Colonic mucosa (tissue), 4 donors: ENCODE measurements around the gene INO80C. TPM values are rescaled to one million over a fixed set of nuclear protein-coding genes. Genes with fewer than 3 reads are reported as not detected.

Experiments used
- DNase-seq: peaks from one replicate; pipeline ENCODE4 v3.0.0-alpha.2; 2020
- H3K27ac ChIP-seq: fragments of 200-600 bp; one replicate; pipeline ENCODE4 v1.8.0; 2021
- H3K27me3 ChIP-seq: fragments of 200-600 bp; one replicate; pipeline ENCODE4 v1.8.0; 2021
- H3K36me3 ChIP-seq: fragments of 200-600 bp; one replicate; pipeline ENCODE4 v1.8.0; 2021
- H3K4me1 ChIP-seq: fragments of 200-600 bp; one replicate; pipeline ENCODE4 v1.8.0; 2021; ENCODE audit warnings: mild to moderate bottlenecking
- H3K4me3 ChIP-seq: fragments of 200-600 bp; one replicate; pipeline ENCODE4 v1.8.0; 2021
- H3K9ac ChIP-seq, 2 donors: one replicate each; pipeline ENCODE4 v1.7.0; 2013; ENCODE audit warnings: control low read depth in 2 of 2, low read depth in 2 of 2, low read length in 2 of 2
- H3K9me3 ChIP-seq: fragments of 200-600 bp; one replicate; pipeline ENCODE4 v1.8.0; 2021
- CTCF ChIP-seq: fragments of 200-600 bp; IDR thresholded peaks from one replicate; pipeline ENCODE4 v1.8.0; 2022; ENCODE audit warnings: antibody characterized with exemption, mild to moderate bottlenecking
- intact Hi-C: fragments of 100-400 bp; cut with DNase I; formaldehyde crosslinking; loops from one replicate; pipeline ENCODE4 v1.14.1; 2022
- total RNA-seq, 2 donors: library from RNA; stranded (reverse); fragmentation: NEBNext Ultra II Directional in 1 of 2; extraction: Animal tissue kit (Norgen Biotek cat#: 25700) in 1 of 2; gene quantifications; one replicate each; pipeline ENCODE4 v1.2.1, GENCODE V29; 2021
- donor health status: healthy.
- donor health status: DM: no; HTN: no; CAD: no.
- donor health status: DM: no; HTN: no; CAD: no.

Gene INO80C
- total RNA-seq, 2 donors from 2014 or later = 31.0 to 32.1 TPM

- Histone ChIP-seq H3K27ac (no peak overlapping the region), H3K27me3 (no peaks in the 10 kb centered on the region), H3K36me3 (no peaks in the 10 kb centered on the region), H3K4me3 (no peak overlapping the region), H3K4me1 (no peaks in the 10 kb centered on the region), H3K9me3 (no peaks in the 10 kb centered on the region), H3K9ac (no peak overlapping the region)
- DNase-seq = no peak
- intact Hi-C loops = no loop called here
- TF ChIP-seq CTCF = no peak
Measured at GRCh38 chr18:35451916-35452315, 45.8 kb downstream of the INO80C start.

- no peak for TF ChIP-seq CTCF
- no peaks in the 10 kb centered on the region for H3K27me3 ChIP-seq
- no peak overlapping the region for H3K4me3 ChIP-seq
- no peak for DNase-seq
- intact Hi-C loops = no loop called here
- no peak overlapping the region for H3K9ac ChIP-seq
- H3K9me3 ChIP-seq = no peaks in the 10 kb centered on the region
- no peaks in the 10 kb centered on the region for H3K4me1 ChIP-seq
- no peaks in the 10 kb centered on the region for H3K36me3 ChIP-seq
- H3K27ac ChIP-seq = no peak overlapping the region
Measured at GRCh38 chr18:35451032-35451431, 46.7 kb downstream of the INO80C start.

GRCh38 chr18:35444636-35445035 lies 53.1 kb downstream of the INO80C start:
- intact Hi-C loops = no loop called here
- Histone ChIP-seq H3K27me3 (no peaks in the 10 kb centered on the region), H3K4me3 (no peak overlapping the region), H3K9me3 (no peaks in the 10 kb centered on the region), H3K9ac (no peak overlapping the region), H3K36me3 (no peaks in the 10 kb centered on the region), H3K4me1 (no peaks in the 10 kb centered on the region), H3K27ac (no peak overlapping the region)
- TF ChIP-seq CTCF = no peak
- DNase-seq = no peak

GRCh38 chr18:35443847-35444246 lies 53.9 kb downstream of the INO80C start:
- Histone ChIP-seq H3K4me3 (no peak overlapping the region), H3K9ac (no peak overlapping the region), H3K9me3 (no peaks in the 10 kb centered on the region), H3K4me1 (no peaks in the 10 kb centered on the region), H3K27ac (no peak overlapping the region), H3K36me3 (no peaks in the 10 kb centered on the region), H3K27me3 (no peaks in the 10 kb centered on the region)
- TF ChIP-seq CTCF = no peak
- intact Hi-C loops = no loop called here
- no peak for DNase-seq

GRCh38 chr18:35443434-35443833 lies 54.3 kb downstream of the INO80C start:
- intact Hi-C loops = no loop called here
- Histone ChIP-seq H3K27ac (no peak overlapping the region), H3K4me1 (no peaks in the 10 kb centered on the region), H3K27me3 (no peaks in the 10 kb centered on the region), H3K9ac (no peak overlapping the region), H3K9me3 (no peaks in the 10 kb centered on the region), H3K4me3 (no peak overlapping the region), H3K36me3 (no peaks in the 10 kb centered on the region)
- no peak for TF ChIP-seq CTCF
- DNase-seq = no peak

- no peaks in the 10 kb centered on the region for H3K36me3 ChIP-seq
- H3K9ac ChIP-seq = peak overlapping the region in 1 of 2 donors; percentile 41
- no peaks in the 10 kb centered on the region for H3K4me1 ChIP-seq
- TF ChIP-seq CTCF = no peak
- no peaks in the 10 kb centered on the region for H3K9me3 ChIP-seq
- intact Hi-C loops = no loop called here
- H3K27ac ChIP-seq = no peak overlapping the region
- no peak for DNase-seq
- no peak overlapping the region for H3K4me3 ChIP-seq
- H3K27me3 ChIP-seq = no peaks in the 10 kb centered on the region
Measured at GRCh38 chr18:35442701-35443100, 55.1 kb downstream of the INO80C start.
